Astrocyte (in vitro differentiated cells and primary cell): ENCODE measurements around the gene LBX1. TPM values are rescaled to one million over a fixed set of nuclear protein-coding genes. Genes with fewer than 3 reads are reported as not detected.

Source experiments
- DNase-seq: peaks from one replicate; pipeline ENCODE4 v3.0.0-alpha.2; 2010; ENCODE audit warnings: low read depth
- FAIRE-seq: peaks from 2 replicates; lab custom pipeline; 2011; peaks lifted over from hg19 to GRCh38; lab: Jason Lieb, UNC
- H2AFZ ChIP-seq: 2 replicates; pipeline ENCODE4 v1.6.0; 2012; ENCODE audit warnings: low read depth, low read length, inconsistent platforms
- H3K27ac ChIP-seq: 2 replicates; pipeline ENCODE4 v1.5.1; 2011; ENCODE audit warnings: low read depth, low read length, inconsistent platforms
- H3K27me3 ChIP-seq: 2 replicates; pipeline ENCODE4 v1.6.0; 2011; ENCODE audit warnings: low read length, inconsistent platforms; ENCODE audit not compliant: insufficient read depth
- H3K36me3 ChIP-seq: 2 replicates; pipeline ENCODE4 v1.5.1; 2011; ENCODE audit warnings: low read length, inconsistent platforms; ENCODE audit not compliant: insufficient read depth
- H3K4me1 ChIP-seq: 2 replicates; pipeline ENCODE4 v1.5.1; 2011; ENCODE audit warnings: low read length, inconsistent platforms; ENCODE audit not compliant: insufficient read depth
- H3K4me2 ChIP-seq: 2 replicates; pipeline ENCODE4 v1.6.0; 2012; ENCODE audit warnings: low read length, inconsistent platforms
- H3K4me3 ChIP-seq: 2 replicates; pipeline ENCODE4 v1.5.1; 2011; ENCODE audit warnings: low read depth, mild to moderate bottlenecking, low read length, inconsistent platforms; ENCODE audit not compliant: insufficient read depth
- H3K79me2 ChIP-seq: 2 replicates; pipeline ENCODE4 v1.6.0; 2012; ENCODE audit warnings: mild to moderate bottlenecking, low read length, inconsistent platforms; ENCODE audit not compliant: insufficient read depth
- H3K9ac ChIP-seq: 2 replicates; pipeline ENCODE4 v1.6.0; 2012; ENCODE audit warnings: mild to moderate bottlenecking, low read length, inconsistent platforms
- H3K9me3 ChIP-seq: 2 replicates; pipeline ENCODE4 v1.5.1; 2012; ENCODE audit warnings: low read depth, mild to moderate bottlenecking, low read length, inconsistent platforms; ENCODE audit not compliant: insufficient read depth
- H4K20me1 ChIP-seq: 2 replicates; pipeline ENCODE4 v1.6.0; 2012; ENCODE audit warnings: low read length, inconsistent platforms; ENCODE audit not compliant: insufficient read depth
- H3K27ac Mint-ChIP-seq: one replicate; pipeline ENCODE4 v1.8.0; 2021; ENCODE audit warnings: mild to moderate bottlenecking, mixed read lengths; ENCODE audit not compliant: unreplicated experiment
- H3K27me3 Mint-ChIP-seq: one replicate; pipeline ENCODE4 v1.8.0; 2021; ENCODE audit warnings: low read depth, mixed read lengths; ENCODE audit not compliant: unreplicated experiment
- H3K36me3 Mint-ChIP-seq: one replicate; pipeline ENCODE4 v1.8.0; 2021; ENCODE audit warnings: low read depth, mixed read lengths; ENCODE audit not compliant: unreplicated experiment
- H3K4me1 Mint-ChIP-seq: one replicate; pipeline ENCODE4 v1.8.0; 2021; ENCODE audit warnings: low read depth, mixed read lengths; ENCODE audit not compliant: unreplicated experiment
- H3K4me3 Mint-ChIP-seq: one replicate; pipeline ENCODE4 v1.8.0; 2021; ENCODE audit warnings: mild to moderate bottlenecking, moderate library complexity, mixed read lengths; ENCODE audit not compliant: unreplicated experiment
- H3K9me3 Mint-ChIP-seq: one replicate; pipeline ENCODE4 v1.8.0; 2021; ENCODE audit warnings: mild to moderate bottlenecking, mixed read lengths; ENCODE audit not compliant: unreplicated experiment
- EZH2 ChIP-seq: IDR thresholded peaks from 2 replicates; pipeline ENCODE4 v1.6.1; 2012; ENCODE audit warnings: mild to moderate bottlenecking, low read length, inconsistent platforms; ENCODE audit not compliant: insufficient read depth
- total RNA-seq: library from RNA; stranded (reverse); gene quantifications from 2 replicates; pipeline ENCODE4 v1.2.1, GENCODE V29; 2021
- TF ChIP-seq, protein P1 (sequence below): IDR thresholded peaks from 2 replicates; pipeline ENCODE4 v1.5.1; 2011; ENCODE audit warnings: low read depth, mild to moderate bottlenecking, inconsistent platforms, low read length, moderate library complexity; ENCODE audit not compliant: insufficient read depth

The LBX1 gene
- total RNA-seq, 1 donor from 2014 or later: not detected

DNA sequence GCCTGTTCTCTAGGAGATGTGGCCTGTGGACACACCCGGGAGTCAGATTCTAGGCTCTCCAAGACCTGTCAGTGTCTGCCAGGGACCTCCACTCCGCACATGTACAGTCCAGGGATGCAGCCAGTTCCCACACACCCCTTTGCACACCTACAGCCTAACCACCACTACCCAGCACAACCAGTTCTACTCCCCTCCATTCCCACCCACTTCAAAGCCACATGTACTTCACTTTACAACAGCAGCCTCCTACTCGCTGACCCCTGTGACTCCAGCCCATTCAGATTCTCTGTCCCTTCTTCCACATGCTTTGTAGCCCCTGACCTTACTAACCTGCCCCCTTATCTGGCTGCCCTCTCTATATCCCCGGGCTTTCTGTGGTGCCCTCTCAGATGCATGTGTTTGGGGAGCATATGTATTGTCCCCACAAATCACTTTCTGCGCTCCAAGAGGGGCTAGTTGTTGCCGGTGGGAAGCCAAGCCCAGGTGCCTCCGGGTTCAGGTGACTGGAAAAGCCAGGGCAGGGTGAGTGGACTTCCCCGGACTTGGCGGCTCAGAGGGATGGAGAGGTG lies 7.2 kb downstream of the LBX1 start:
- H3K9me3 ChIP-seq: peaks cover 5% of the 10 kb centered on the region
- peaks cover 3% of the 10 kb centered on the region for H3K4me1 ChIP-seq
- Mint-ChIP-seq H3K27me3 (peaks cover 82% of the 10 kb centered on the region), H3K4me1 (peaks cover 4% of the 10 kb centered on the region), H3K36me3 (peaks cover 6% of the 10 kb centered on the region), H3K4me3 (no peak overlapping the region), H3K27ac (peak overlapping the region; percentile 77), H3K9me3 (peaks cover 22% of the 10 kb centered on the region)
- no peak overlapping the region for H2AFZ ChIP-seq
- FAIRE-seq (no peak), DNase-seq (no peak)
- H3K36me3 ChIP-seq: no peaks in the 10 kb centered on the region
- H3K27me3 ChIP-seq: peaks cover 95% of the 10 kb centered on the region
- no peak overlapping the region for H3K27ac ChIP-seq
- no peak overlapping the region for H3K4me2 ChIP-seq
- no peak overlapping the region for H3K9ac ChIP-seq
- H4K20me1 ChIP-seq: peaks cover 26% of the 10 kb centered on the region
- H3K79me2 ChIP-seq: no peaks in the 10 kb centered on the region
- TF ChIP-seq, protein P1, sequence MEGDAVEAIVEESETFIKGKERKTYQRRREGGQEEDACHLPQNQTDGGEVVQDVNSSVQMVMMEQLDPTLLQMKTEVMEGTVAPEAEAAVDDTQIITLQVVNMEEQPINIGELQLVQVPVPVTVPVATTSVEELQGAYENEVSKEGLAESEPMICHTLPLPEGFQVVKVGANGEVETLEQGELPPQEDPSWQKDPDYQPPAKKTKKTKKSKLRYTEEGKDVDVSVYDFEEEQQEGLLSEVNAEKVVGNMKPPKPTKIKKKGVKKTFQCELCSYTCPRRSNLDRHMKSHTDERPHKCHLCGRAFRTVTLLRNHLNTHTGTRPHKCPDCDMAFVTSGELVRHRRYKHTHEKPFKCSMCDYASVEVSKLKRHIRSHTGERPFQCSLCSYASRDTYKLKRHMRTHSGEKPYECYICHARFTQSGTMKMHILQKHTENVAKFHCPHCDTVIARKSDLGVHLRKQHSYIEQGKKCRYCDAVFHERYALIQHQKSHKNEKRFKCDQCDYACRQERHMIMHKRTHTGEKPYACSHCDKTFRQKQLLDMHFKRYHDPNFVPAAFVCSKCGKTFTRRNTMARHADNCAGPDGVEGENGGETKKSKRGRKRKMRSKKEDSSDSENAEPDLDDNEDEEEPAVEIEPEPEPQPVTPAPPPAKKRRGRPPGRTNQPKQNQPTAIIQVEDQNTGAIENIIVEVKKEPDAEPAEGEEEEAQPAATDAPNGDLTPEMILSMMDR: no peak
- TF ChIP-seq EZH2: no peak
- no peak overlapping the region for H3K4me3 ChIP-seq

DNA sequence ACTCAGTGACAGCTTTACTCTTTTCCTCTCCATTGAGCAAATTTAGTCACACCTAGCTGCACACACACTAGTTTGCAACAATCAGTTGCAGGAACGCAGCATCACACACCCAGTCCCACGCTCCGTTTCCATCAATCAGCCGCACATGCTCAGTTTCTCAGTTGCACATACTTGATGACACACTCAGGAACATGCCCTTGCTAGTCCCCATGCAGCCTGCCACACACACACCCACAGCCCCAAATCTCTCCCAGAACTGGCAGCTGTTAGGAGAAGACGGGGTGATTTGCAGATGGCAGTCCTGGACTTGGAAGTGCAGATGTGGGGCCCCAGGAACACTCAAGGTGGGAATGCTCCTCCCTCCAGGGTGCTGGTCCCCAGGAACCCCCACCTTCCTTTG lies 7.7 kb downstream of the LBX1 start:
- H3K27ac Mint-ChIP-seq: peak overlapping the region; percentile 77
- peaks cover 30% of the 10 kb centered on the region for H4K20me1 ChIP-seq
- H2AFZ ChIP-seq: no peak overlapping the region
- no peak overlapping the region for H3K4me3 ChIP-seq
- peaks cover 22% of the 10 kb centered on the region for H3K9me3 Mint-ChIP-seq
- no peak overlapping the region for H3K27ac ChIP-seq
- no peaks in the 10 kb centered on the region for H3K79me2 ChIP-seq
- no peak overlapping the region for H3K9ac ChIP-seq
- peaks cover 95% of the 10 kb centered on the region for H3K27me3 ChIP-seq
- no peak overlapping the region for H3K4me2 ChIP-seq
- H3K36me3 Mint-ChIP-seq: peaks cover 7% of the 10 kb centered on the region
- H3K36me3 ChIP-seq: no peaks in the 10 kb centered on the region
- peaks cover 5% of the 10 kb centered on the region for H3K9me3 ChIP-seq
- FAIRE-seq (no peak), DNase-seq (no peak)
- no peak overlapping the region for H3K4me3 Mint-ChIP-seq
- peaks cover 3% of the 10 kb centered on the region for H3K4me1 ChIP-seq
- H3K27me3 Mint-ChIP-seq: peaks cover 84% of the 10 kb centered on the region
- peaks cover 4% of the 10 kb centered on the region for H3K4me1 Mint-ChIP-seq
- TF ChIP-seq EZH2: peak; percentile 56
- TF ChIP-seq, protein P1: no peak

DNA sequence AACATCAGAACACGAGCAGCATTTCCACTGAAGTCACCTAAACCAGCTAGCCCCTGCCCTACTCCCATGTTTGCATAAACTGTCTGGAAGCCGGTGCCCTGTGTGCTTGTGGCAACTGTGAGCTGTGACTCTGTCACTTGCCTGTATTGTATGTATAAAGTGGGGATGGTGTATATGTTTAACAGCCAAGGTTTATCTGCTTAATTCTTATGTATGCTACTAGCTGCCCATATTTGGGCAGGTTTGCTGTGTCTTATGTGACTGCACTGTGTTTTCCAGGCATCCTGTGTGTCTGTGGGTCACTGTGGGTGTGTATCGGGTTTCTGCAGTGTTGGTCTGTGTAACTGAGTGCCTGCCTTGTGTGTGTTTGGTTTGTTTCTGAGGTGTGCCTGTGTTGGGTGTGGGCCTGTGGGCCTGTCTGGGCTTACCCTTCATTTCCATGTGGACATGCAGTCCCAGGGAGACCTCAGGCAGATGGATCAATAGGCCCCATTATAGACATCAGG lies 9.3 kb downstream of the LBX1 start:
- H3K27ac Mint-ChIP-seq: no peak overlapping the region
- peaks cover 4% of the 10 kb centered on the region for H3K4me1 Mint-ChIP-seq
- FAIRE-seq (no peak), DNase-seq (no peak)
- no peak overlapping the region for H3K4me2 ChIP-seq
- H3K9ac ChIP-seq: no peak overlapping the region
- no peaks in the 10 kb centered on the region for H3K79me2 ChIP-seq
- H3K9me3 Mint-ChIP-seq: peaks cover 22% of the 10 kb centered on the region
- H2AFZ ChIP-seq: no peak overlapping the region
- H3K27me3 ChIP-seq: peaks cover 95% of the 10 kb centered on the region
- peaks cover 81% of the 10 kb centered on the region for H3K27me3 Mint-ChIP-seq
- TF ChIP-seq, protein P1: no peak
- peak; percentile 55 for TF ChIP-seq EZH2
- H4K20me1 ChIP-seq: peaks cover 21% of the 10 kb centered on the region
- peaks cover under 1% of the 10 kb centered on the region for H3K4me1 ChIP-seq
- no peak overlapping the region for H3K27ac ChIP-seq
- no peaks in the 10 kb centered on the region for H3K36me3 ChIP-seq
- peaks cover 5% of the 10 kb centered on the region for H3K9me3 ChIP-seq
- H3K36me3 Mint-ChIP-seq: peaks cover 6% of the 10 kb centered on the region
- no peak overlapping the region for H3K4me3 ChIP-seq
- H3K4me3 Mint-ChIP-seq: no peak overlapping the region
